Lower leg skin (tissue), 4 donors: ENCODE measurements around the gene FAM13A. TPM values are rescaled to one million over a fixed set of nuclear protein-coding genes. Genes with fewer than 3 reads are reported as not detected.

Experiments used
- DNase-seq, 2 donors: peaks; one replicate each; pipeline ENCODE4 v3.0.0-alpha.2; 2019; ENCODE audit warnings: low spot score in 2 of 2
- H3K4me3 ChIP-seq: fragments of 200-600 bp; sonication (generic); 2 replicates; pipeline ENCODE4 v1.5.1; 2017; ENCODE audit warnings: mild to moderate bottlenecking, low read depth; ENCODE audit not compliant: poor library complexity, severe bottlenecking
- POLR2A ChIP-seq, 2 donors: fragments of 450-650 bp; IDR thresholded peaks; one replicate each; pipeline ENCODE4 v1.6.1; 2016 to 2017; ENCODE audit warnings: antibody characterized with exemption in 2 of 2, mild to moderate bottlenecking in 1 of 2, moderate library complexity in 1 of 2
- WGBS, 2 donors: methylation state at CpG; one replicate each; pipeline ENCODE4 v1.1.5; 2018; 5-methylcytosine and 5-hydroxymethylcytosine counted together
- intact Hi-C: fragments of 100-400 bp; cut with DNase I; formaldehyde crosslinking; loops from one replicate; pipeline ENCODE4 v1.15.0; 2023; ENCODE audit warnings: low total_unique reads
- total RNA-seq, 4 donors: library from RNA; depleted of rRNA; stranded (reverse); fragments of >200 nt; gene quantifications; one replicate each; pipeline ENCODE4 v1.1.0, GENCODE V29; 2016
- TF ChIP-seq, protein P1 (sequence below), 3 donors: fragments of 450-650 bp; IDR thresholded peaks; one replicate each; pipeline ENCODE4 v1.5.1; 2016; ENCODE audit warnings: antibody characterized with exemption in 3 of 3, mild to moderate bottlenecking in 3 of 3, moderate library complexity in 2 of 3

FAM13A gene
- total RNA-seq, 4 donors from 2014 or later = 50.0 to 303 (median 114) TPM

DNA sequence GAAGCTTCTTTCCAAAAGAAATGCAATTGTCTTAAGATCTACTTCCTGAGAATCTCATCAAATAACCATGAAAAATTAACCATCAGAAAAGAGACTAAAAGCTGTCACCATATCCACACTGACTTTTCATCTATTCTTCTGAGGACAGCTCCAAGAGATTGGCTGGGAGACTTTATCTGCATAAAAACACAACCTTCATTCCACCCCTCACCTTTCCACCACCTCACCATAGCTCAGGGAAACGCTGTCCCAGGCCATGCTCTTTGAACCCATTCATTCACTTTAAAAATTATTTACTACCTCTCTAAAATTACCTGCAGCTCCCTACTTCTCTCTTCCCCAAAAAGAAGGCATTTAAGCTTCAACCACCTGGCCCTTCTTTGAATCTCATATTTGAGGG is 2.4 kb downstream of the FAM13A start:
- H3K4me3 ChIP-seq = no peak overlapping the region
- WGBS, 2 donors = 45 to 59% methylated on average over 1 of the region's 1 CpG
- intact Hi-C loops = no loop called here
- TF ChIP-seq, protein P1, sequence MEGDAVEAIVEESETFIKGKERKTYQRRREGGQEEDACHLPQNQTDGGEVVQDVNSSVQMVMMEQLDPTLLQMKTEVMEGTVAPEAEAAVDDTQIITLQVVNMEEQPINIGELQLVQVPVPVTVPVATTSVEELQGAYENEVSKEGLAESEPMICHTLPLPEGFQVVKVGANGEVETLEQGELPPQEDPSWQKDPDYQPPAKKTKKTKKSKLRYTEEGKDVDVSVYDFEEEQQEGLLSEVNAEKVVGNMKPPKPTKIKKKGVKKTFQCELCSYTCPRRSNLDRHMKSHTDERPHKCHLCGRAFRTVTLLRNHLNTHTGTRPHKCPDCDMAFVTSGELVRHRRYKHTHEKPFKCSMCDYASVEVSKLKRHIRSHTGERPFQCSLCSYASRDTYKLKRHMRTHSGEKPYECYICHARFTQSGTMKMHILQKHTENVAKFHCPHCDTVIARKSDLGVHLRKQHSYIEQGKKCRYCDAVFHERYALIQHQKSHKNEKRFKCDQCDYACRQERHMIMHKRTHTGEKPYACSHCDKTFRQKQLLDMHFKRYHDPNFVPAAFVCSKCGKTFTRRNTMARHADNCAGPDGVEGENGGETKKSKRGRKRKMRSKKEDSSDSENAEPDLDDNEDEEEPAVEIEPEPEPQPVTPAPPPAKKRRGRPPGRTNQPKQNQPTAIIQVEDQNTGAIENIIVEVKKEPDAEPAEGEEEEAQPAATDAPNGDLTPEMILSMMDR (IDR thresholded peaks at IDR 0.05) = no peak
- no peak for TF ChIP-seq POLR2A (IDR thresholded peaks at IDR 0.05)
- DNase-seq = no peak

DNA sequence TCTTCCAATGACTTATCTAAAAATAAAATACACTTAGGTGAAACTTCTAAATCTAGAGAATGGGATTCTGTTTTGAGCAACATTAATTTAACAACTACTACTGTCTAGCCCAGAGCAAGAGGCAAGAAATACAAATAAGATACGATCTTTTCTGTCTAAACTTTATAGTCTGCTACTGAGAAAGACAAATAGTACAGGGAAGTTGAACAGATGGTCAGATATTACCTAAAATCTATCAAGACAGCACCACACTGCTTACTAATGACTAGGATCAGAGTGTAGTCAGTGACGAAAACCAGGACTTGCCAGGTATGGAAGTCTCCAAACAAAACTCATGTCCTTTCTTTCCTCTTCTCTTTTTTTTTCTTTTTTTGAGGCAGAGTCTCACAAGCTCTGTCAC is 7.1 kb downstream of the FAM13A start:
- no peak for TF ChIP-seq POLR2A (IDR thresholded peaks at IDR 0.05)
- TF ChIP-seq, protein P1 (IDR thresholded peaks at IDR 0.05) = no peak
- intact Hi-C loops = loop anchor here (10.0 kb wide), 1 partner anchor 685 kb away; no protein-coding TSS in a partner anchor

DNA sequence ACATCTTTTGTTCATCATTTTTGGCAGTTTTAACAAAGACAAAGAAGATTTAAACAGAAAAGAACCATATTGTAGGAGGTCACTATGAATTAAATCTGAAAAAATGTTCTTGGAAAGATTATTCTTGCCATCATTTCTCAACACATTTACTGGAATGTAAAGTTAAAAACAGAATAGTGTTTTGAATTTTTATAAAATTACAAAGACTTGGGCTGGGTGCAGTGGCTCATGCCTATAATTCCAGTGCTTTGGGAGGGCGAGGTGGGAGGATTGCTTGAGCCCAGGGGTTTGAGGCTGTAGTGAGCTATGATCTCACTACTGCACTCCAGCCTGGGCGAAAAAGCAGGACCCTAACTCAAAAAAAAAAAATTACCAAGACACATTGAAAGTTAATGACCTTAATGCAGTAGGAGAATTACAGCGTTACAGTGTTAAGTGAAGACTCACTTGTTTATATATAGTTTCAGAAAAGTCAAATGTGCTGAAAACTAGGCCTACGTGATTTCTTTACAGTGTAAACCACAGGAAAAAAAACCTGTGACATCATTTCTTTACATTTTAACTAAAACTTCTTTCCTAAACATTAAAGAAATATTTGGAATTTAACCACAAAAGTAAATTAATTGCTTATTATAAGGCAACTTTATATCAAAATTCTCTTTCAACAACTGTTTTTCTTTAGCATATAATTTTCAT is 7.9 kb downstream of the FAM13A start:
- DNase-seq = no peak
- intact Hi-C loops = loop anchor here (10.0 kb wide), 1 partner anchor 684 kb away; no protein-coding TSS in a partner anchor
- 95 to 98% methylated on average over 4 of the region's 4 CpGs for WGBS, 2 donors
- H3K4me3 ChIP-seq = no peak overlapping the region
- TF ChIP-seq POLR2A (IDR thresholded peaks at IDR 0.05) = no peak
- TF ChIP-seq, protein P1 (IDR thresholded peaks at IDR 0.05) = no peak

More for the DNA sequence above, 7.1 kb downstream of the FAM13A start:
- no peak overlapping the region for H3K4me3 ChIP-seq
- no peak for DNase-seq
- WGBS, 2 donors = 86 to 98% methylated on average over 2 of the region's 2 CpGs

DNA sequence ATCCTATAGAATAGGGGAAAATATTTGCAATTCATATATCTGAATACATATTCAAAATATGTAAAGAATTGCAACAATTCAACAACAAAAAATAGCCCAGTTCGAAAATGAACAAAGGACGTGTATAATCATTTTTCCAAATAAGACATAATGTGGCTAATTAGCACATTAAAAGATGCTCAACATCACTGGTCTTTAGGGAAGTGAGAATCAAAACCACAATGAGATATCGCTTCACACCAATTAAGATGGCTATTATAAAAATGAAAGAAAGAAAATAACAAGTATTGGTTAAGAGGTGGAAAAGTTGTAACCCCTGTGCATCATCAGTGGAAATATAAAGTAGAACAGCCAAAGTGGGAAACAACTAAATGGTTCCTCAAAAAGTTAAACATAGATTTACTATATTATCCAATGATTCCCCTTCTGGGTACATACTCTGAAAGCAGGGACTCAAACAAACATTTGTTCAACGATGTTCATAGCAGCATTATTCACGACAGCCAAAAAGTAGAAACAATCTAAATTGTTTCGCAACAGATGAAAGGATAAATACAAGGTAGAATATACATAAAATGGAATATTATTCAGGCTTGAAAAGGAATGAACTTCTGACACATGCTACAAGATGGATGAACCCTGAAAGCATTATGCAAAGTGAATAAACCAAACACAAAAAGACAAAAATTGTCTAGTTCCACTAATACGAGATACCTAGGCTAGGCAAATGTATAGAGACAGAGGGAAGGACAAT is 12.7 kb downstream of the FAM13A start:
- H3K4me3 ChIP-seq = no peak overlapping the region
- intact Hi-C loops = loop anchor here (10.0 kb wide), 1 partner anchor 680 kb away; no protein-coding TSS in a partner anchor
- no peak for DNase-seq
- WGBS, 2 donors = 92 to 96% methylated on average over 7 of the region's 7 CpGs
- TF ChIP-seq POLR2A (IDR thresholded peaks at IDR 0.05) = no peak
- TF ChIP-seq, protein P1 (IDR thresholded peaks at IDR 0.05) = no peak

DNA sequence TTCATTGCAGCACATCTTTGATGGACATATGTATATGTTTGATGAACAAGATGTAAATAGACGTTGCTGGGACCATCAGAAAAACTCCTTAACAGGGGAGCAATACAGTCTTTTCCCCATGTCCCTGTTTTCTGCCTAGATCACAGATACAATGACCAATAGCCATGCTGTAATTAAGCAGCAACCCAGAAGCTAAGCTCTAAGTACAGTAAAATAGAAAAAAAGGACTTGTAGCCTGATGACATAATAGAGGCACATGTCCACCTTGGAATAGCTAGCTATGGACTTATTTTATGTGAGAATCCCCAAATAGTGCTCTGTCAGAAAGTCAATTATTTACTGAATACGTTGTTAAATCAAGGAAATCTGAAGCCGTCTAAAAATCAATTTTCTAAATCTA is 14.9 kb downstream of the FAM13A start:
- WGBS, 2 donors = 88 to 90% methylated on average over 3 of the region's 3 CpGs
- TF ChIP-seq, protein P1 (IDR thresholded peaks at IDR 0.05) = no peak
- TF ChIP-seq POLR2A (IDR thresholded peaks at IDR 0.05) = no peak
- intact Hi-C loops = loop anchor here (10.0 kb wide), 1 partner anchor 677 kb away; no protein-coding TSS in a partner anchor
- DNase-seq = no peak
- H3K4me3 ChIP-seq = no peak overlapping the region
